ENCODE data around the gene B4GALNT4.
"Not testable (repeated sequence)": the region's sequence is repeated elsewhere in the genome, so short reads cannot be mapped to it uniquely, and the experiment has no call there.

GRCh38 chr11:350033-350722 lies 19.1 kb upstream of the B4GALNT4 start:
- not testable (repeated sequence) for TF ChIP-seq PBX3 (IDR thresholded peaks at IDR 0.05); CTCF (IDR thresholded peaks at IDR 0.05); SMC3 (IDR thresholded peaks at IDR 0.05); ELK1 (IDR thresholded peaks at IDR 0.05; ENCODE audit: low read depth, low read length); EP300 (IDR thresholded peaks at IDR 0.05); ATOH8 (CRISPR knock-in tag; IDR thresholded peaks at IDR 0.05; ENCODE audit: low read depth); USF2 (IDR thresholded peaks at IDR 0.05); CHD2 (IDR thresholded peaks at IDR 0.05; ENCODE audit: low read length, partially characterized antibody); MYC (IDR thresholded peaks at IDR 0.05; ENCODE audit: borderline replicate concordance, low read length)
